GM11168 (cell line): ENCODE data around the gene SLC13A3.

Experiments used
- in situ Hi-C: fragments of 300-500 bp; cut with MboI; formaldehyde crosslinking; loops from one replicate; pipeline ENCODE4 v1.12.0; 2022; ENCODE audit warnings: low sequenced_read_pairs; ENCODE audit not compliant: unreplicated experiment

Gene SLC13A3

DNA sequence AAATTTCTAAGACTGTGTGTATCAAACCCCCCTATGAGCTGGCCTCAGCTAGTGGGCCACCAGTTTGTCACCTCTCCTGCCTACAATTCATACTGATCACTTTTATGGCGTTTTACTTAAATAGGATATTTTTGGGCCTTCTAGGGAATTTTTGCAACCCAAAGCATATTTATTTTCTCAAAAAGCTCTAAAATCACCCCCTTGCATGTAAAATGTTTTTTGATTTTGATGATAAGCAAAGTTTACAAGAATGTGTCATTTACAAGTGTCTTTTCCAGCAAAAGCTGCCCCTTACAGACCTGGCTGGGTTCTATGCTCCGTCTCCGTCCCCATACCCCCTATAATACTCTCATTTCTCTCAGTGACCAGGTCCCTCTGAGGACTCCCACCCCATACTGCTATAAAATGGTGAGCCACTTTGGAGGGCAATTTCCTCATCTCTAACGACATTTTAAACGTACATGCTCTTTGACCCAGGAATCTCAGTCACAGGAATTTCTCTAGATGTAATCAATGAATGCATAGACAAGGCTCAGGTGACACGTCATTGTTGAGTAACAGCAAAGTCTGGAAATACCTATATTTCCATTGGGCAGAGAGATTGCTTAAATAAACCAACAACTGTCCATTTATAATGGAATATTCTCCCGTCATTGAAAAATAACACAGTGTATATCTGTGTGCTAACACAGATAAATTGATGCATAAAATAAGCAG, 86.9 kb downstream of the SLC13A3 start:
- in situ Hi-C loops: no loop called here

DNA sequence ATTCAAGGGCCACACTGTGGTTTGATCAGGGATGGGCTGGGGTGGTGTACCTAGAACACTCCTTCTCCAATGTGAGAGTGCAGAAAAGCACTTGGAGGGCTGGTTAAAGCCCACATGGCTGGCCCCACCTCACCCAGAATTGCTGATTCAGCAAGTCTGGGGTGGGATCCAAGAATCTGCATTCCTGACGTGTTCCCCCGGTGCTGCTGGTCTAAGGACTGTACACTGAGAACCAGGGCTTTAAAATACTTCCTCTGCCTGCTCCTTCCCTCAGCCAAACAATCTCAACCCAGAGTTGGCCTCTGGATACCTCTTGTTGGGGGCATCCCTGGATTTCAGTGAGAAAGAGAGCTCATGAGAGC, 87.4 kb downstream of the SLC13A3 start:
- in situ Hi-C loops: no loop called here

GRCh38 chr20:46563170-46563859, 87.9 kb downstream of the SLC13A3 start:
- in situ Hi-C loops: no loop called here

- in situ Hi-C loops: no loop called here
Observed at GRCh38 chr20:46562373-46563169, 88.7 kb downstream of the SLC13A3 start.

DNA sequence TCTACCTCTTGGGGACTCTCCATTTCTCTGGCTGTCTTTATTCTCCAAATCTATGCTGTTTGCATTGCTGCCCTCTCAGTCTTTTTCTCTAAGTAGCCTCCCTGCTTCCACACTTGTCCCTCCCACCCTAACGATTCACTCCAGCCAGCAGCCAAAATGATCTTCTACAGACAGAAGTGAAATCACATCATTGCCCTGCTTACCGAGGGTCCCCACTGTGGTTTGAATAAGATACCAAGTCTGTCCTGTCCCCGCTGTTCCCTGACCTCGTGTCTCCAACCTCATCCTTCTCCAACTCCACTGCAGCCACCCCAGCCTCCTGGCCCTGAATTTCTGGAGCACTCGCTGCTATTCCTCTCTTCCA, 89.3 kb downstream of the SLC13A3 start:
- in situ Hi-C loops: no loop called here

DNA sequence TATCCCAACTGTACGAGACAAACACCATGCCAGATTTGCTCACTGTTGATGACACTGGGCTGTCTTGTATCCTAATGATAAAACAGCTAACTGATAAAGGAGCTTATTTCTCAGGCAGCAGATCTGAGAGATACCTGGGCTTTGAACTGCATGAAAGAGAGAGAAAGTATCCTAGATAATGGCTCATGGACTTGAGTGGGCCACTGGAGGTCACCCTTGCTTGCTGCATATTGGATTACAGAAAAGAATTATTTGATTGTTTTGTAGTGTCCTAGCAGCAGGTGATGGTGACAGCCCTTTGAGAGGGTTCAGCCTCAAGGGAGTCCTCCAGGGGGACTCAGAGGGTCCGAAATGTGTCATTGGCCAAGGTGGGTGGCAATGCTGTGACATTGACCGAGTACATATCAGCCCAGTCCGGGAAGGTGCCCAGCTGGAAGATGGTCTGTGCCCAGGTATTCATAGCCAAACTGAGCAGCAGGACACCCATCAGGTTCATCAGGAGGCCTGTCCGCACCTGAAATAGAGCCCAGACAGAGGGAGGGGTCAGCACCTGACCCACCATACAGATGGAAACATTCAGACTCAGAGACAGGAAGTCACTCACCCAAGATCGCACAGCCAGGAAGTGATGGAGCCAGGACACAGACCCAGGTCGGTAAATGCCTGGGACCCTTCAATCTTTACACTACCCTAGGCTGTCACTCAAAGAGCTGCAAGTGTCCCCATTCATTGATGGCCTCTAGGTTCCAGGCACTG, 91.4 kb downstream of the SLC13A3 start:
- in situ Hi-C loops: no loop called here

GRCh38 chr20:46559001-46559400, 92.3 kb downstream of the SLC13A3 start:
- in situ Hi-C loops: no loop called here

GRCh38 chr20:46558511-46558959, 92.7 kb downstream of the SLC13A3 start:
- in situ Hi-C loops: no loop called here

- in situ Hi-C loops: no loop called here
Observed at GRCh38 chr20:46557231-46557956, 93.9 kb downstream of the SLC13A3 start.

DNA sequence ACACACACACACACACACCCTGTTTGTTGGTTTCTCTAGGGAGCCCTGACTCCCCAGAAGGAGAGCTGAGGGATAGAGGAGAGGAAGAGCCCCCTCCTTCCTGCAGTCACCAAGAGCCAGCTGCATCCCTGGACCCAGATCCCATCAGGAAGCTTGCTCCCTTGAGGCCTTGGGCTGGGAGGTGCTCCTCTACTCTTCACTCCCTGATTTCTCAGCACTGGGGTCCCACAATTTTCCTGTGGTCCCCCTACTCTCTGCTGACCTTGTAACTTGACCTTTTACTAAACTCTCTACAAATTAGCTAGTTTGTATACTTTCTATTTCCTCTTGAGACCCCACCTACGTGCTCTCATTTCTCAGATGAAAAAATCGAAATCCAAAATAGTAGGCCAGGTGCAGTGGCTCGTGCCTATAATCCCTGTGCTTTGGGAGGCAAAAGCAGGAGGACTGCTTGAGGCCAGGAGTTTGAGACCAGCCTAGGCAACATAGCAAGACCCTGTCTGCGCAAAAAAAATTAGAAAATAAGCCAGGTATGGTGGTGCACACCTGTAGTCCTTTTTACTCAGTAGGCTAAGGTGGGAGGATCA, 95.8 kb downstream of the SLC13A3 start:
- in situ Hi-C loops: no loop called here

- in situ Hi-C loops: no loop called here
Observed at GRCh38 chr20:46554828-46555227, 96.4 kb downstream of the SLC13A3 start.

GRCh38 chr20:46553926-46554325, 97.3 kb downstream of the SLC13A3 start:
- in situ Hi-C loops: no loop called here

DNA sequence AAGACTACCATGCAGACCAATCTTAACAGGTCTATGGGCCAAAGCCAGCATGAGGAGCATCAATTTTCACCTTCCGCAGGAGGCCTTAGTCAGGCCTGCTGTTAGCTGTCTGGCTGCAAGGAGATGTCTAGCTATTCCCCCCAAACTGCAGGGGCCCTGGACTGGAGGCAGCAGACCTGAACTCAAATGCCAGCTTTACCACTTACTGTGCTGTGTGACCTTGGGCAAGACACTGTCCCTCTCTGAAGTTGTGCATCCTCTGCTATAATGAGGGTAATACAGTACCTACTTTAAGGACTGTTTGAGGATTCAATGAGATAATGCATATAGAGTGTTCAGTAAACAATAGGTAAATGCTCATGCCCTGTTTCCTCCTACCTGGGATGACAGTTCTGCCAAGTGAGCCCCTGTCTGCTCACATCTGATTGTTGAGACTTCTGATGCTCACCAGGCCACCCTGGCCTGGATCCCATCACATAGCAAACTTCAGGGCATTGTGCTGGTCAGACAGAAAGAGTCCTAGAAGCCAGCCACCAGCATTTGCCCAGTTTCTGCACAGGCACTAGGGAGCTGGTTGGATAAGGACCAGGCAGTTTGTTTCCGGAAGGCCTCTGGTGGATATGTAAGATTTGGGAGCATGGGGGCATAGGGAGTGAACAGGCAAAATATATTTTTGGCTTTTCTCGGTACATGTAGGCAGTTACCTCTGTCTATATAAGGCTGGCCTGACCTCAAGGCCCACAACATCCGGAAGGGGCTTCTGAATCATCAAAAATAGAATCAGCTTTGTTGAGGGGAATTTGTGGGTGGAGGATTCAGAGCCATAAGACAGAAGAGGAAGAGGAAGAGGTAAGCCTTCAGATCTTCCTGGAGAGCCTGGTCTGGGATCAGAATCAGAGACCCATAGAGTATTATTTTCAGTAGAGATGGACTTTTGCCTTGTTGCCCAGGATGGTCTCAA, 98.5 kb downstream of the SLC13A3 start:
- in situ Hi-C loops: no loop called here

- in situ Hi-C loops: no loop called here
Observed at GRCh38 chr20:46551522-46552381, 99.5 kb downstream of the SLC13A3 start.

DNA sequence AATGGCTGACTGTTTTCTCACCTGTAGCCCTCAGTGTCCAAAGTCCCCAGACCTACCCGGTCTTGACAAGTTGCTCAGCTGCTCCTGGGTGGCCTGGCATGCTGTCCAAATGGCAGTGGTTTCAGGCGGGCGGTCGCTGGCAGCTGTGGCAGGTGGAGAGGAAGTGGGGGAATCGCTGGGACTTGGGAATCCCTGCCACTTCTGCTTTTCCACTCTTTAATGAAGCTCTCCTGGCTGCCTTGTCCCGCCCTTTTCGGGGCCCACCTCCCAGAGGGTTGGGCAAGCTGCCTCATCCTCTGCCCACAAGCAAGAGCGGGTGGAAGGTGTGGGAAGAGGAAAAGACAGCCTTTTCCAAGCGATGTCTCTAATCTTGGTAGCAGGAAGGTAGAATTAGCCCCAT, 100.8 kb downstream of the SLC13A3 start, which contains the start of gene OCSTAMP:
OCSTAMP (minus strand) TSS at position 194 of the 400 bp plus-strand sequence; CDS start at position 100, 94 bp downstream.
- in situ Hi-C loops: no loop called here

GRCh38 chr20:46549188-46549972, 101.9 kb downstream of the SLC13A3 start:
- in situ Hi-C loops: no loop called here

DNA sequence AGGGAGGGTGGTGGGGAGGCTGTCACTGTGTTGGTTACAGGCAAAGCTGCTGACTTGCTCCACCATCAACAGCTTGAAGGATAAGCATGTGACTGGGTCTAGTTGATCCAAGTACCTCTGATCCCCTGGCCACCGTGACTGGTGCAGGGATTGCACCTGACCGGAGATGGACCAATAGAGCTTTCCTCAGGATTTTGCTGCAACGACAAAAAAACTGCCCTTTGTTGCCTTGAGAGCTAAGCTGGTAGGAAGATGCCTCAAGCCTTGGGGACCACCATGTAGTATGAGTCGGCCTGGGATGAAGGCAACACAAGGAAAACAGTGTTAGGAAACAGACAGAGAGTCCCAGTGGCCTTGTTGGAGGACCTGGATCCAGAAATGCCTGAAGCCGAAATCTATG, 102.6 kb downstream of the SLC13A3 start:
- in situ Hi-C loops: no loop called here
